GM10266 (cell line): ENCODE data around the gene LPAR1.
"Not testable (repeated sequence)": the region's sequence is repeated elsewhere in the genome, so short reads cannot be mapped to it uniquely, and the experiment has no call there.

ENCODE experiments used
- DNase-seq: peaks from one replicate; pipeline ENCODE4 v3.0.0; 2012; ENCODE audit errors: extremely low spot score
- CTCF ChIP-seq: IDR thresholded peaks from 2 replicates; pipeline ENCODE4 v1.5.1; 2012; ENCODE audit warnings: mild to moderate bottlenecking, low read depth; ENCODE audit not compliant: control insufficient read depth, insufficient read depth; ENCODE audit errors: missing control alignments

The LPAR1 gene

GRCh38 chr9:111056538-111056937 is 18.3 kb upstream of the LPAR1 start:
- no peak for DNase-seq
- no peak for TF ChIP-seq CTCF

GRCh38 chr9:111052791-111053190 is 14.5 kb upstream of the LPAR1 start:
- TF ChIP-seq CTCF: no peak
- no peak for DNase-seq

GRCh38 chr9:111051400-111051799 is 13.1 kb upstream of the LPAR1 start:
- no peak for DNase-seq
- no peak for TF ChIP-seq CTCF

GRCh38 chr9:111050819-111051218 is 12.5 kb upstream of the LPAR1 start:
- no peak for TF ChIP-seq CTCF
- DNase-seq: no peak

- DNase-seq: not testable (repeated sequence)
Observed at GRCh38 chr9:111047287-111047686, 9.0 kb upstream of the LPAR1 start.

- DNase-seq: no peak
- no peak for TF ChIP-seq CTCF
Observed at GRCh38 chr9:111041902-111042301, 3.6 kb upstream of the LPAR1 start.

GRCh38 chr9:111040494-111040893 is 2.2 kb upstream of the LPAR1 start:
- no peak for DNase-seq
- no peak for TF ChIP-seq CTCF

GRCh38 chr9:111039231-111039906 is 1.1 kb upstream of the LPAR1 start:
- DNase-seq: no peak
- TF ChIP-seq CTCF: no peak
